Raji (cell line): ENCODE data around the gene CYP11A1.
A peak's percentile ranks its signal among the peaks of the same experiment; 100 is the strongest.

ENCODE experiments used
- POLR2A ChIP-seq: IDR thresholded peaks from 2 replicates; pipeline ENCODE4 v1.6.1; 2011; ENCODE audit warnings: low read depth, low read length, control low read depth; ENCODE audit not compliant: insufficient read depth

CYP11A1 gene

DNA sequence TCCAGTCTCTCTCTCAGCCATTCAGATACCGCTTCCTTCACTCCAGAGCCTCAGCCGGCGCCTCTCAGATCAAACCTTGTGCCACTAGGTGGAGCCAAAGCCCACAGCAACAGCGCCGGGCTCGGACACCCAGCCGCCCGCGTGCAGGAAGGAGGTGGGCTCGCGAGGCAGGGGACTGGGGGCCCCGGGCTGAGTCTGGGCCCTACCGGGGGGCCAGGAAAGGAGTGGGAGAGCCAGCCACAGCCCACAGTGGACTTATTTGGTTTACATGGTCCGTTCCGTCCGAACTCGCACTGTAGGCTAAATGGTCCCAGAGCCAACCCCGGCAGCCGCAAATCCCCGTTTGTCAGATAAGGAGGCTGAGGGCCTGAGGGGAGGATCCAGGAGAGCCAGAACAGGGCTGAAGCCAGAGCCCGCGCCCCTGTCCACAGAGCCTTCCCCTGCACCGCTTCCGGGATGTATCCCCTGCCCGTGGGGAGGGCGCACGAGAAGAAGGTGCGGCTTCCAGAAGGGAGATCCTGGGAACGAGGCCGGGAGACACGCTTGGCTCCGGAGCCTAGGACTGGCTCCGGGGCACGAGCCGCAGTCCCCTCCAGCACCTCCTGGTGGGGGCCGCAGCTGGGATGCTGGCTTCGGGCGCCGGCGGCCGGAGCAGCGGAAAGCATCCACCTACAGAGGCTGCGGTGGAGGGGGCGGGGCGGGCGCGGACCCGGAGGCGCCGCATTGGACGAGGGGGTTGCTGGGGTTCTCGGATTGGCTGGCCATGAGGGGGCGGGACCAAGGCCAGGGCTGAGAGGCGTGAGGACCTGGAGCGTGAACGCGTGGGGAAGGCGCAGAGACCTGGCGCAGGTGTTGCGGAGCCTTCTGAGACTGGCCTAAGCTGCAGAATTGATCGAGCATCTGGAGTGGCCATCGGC is 6.5 kb upstream of the CYP11A1 start:
- TF ChIP-seq POLR2A, result peak; percentile 53; the same call in 1 of the 2 replicates

DNA sequence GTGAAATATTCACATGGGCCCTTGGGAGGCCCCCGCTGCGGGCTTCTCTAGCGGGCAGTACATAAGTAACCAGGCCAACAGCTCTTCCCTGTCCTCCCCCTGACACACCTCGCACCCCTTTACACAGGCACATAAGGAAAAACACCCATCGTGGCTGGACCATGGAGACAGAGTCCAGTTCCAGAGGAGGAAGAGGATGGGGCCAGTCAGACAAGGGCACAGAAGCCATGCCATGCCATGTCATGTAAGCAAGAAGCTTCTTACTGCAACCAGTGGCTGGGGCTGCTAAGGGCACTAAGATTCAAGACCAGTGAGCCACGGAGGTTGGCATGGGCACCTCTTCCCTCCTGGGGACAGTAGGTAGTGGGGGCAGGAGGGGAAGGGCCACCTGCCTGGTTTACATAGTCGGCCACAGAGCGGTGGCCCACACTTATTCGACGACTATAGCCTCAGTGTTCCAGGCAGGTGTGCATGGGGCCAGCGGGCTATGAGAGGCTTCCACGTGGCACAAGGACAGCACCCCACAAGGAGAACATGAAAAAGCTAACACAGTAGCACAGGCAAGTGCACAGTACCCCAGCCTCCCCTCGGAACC is 5.7 kb upstream of the CYP11A1 start:
- TF ChIP-seq POLR2A, result no peak

DNA sequence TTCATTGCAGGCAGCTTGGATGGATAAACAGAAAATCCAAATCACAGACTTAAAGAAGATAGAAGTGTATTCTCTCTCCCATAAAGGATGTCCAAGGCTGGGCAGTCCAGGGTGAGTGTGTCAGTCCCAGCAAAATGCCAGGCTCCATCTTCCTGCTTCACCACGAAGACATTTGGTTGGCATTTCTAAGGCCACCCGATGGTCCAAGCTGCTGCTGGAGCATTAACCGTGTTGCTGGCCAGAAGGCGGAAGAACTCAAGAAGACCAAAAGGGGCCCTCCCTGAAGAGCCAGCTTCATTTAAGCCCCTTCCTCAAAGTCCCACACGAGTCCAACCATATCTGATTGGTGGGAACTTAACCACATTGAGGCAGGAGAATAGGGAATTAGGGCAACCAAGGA is 3.0 kb upstream of the CYP11A1 start:
- TF ChIP-seq POLR2A, result no peak

DNA sequence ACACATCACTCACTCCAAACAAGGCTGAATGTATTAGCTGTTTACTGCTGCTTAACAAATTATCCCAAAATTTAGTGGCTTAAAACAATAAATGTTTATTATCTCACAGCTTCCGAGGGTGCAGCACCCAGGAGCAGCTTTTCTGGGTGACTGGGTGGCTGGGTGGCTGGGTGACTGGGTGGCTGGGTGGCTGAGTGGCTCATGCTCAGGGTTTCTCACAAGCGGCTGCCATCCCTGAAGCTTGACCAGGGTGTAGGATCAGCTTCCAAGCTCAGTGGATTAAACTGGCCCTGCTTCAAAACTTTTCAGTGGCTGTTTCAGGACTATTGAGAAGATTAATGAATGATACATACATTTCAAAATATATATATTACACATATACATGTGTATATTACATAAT is 2.3 kb upstream of the CYP11A1 start:
- TF ChIP-seq POLR2A, result no peak

DNA sequence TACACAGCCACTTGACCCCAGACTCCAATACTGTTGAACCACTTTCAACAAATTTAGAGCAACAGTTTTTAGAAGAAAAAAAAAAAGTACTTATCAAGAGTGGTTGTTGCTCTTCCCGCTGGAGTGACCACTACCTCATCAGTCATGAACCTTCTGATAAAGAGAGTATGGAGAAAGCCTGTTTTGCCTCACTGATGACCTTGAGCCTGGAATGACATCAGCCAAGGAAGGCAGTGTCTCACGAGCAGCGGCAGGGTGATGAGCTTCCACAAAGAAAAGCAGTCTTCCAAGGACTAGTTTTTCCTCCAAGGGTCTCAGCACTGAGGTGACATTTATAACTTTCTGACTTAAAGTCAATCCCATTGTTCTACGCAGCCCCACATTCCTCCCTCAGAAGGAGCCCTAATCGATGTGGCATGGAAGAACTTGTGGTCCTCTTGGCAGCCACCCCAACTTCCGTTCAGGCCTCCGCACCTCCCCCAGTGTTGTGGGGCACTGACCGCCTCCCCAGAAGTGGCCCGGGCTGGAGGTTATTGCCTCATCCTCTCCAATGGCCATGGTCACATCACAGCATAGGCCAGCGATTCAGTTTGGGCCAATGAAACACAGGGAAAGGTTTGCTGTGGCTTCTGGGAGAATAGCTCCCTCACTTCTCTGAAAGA is 1.8 kb upstream of the CYP11A1 start:
- TF ChIP-seq POLR2A, result no peak

DNA sequence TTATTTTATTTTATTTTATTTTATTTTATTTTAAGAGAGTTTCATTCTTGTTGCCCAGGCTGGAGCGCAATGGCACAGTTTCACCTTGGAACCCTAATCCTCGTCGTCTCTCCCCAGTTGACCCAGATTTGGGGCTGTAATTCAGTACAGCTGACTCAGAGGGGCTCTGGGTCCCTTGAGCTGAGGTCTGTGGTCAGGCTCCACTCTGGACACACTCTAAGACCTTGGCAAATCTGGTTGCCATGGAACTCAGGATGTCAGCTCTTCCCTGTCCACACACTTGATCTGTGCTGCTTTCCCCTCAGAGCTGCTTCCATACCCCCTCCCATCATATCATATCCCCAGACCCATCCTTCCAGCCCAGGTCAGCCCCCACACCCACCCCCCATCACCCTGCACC is 675 bp upstream of the CYP11A1 start:
- no peak for TF ChIP-seq POLR2A

DNA sequence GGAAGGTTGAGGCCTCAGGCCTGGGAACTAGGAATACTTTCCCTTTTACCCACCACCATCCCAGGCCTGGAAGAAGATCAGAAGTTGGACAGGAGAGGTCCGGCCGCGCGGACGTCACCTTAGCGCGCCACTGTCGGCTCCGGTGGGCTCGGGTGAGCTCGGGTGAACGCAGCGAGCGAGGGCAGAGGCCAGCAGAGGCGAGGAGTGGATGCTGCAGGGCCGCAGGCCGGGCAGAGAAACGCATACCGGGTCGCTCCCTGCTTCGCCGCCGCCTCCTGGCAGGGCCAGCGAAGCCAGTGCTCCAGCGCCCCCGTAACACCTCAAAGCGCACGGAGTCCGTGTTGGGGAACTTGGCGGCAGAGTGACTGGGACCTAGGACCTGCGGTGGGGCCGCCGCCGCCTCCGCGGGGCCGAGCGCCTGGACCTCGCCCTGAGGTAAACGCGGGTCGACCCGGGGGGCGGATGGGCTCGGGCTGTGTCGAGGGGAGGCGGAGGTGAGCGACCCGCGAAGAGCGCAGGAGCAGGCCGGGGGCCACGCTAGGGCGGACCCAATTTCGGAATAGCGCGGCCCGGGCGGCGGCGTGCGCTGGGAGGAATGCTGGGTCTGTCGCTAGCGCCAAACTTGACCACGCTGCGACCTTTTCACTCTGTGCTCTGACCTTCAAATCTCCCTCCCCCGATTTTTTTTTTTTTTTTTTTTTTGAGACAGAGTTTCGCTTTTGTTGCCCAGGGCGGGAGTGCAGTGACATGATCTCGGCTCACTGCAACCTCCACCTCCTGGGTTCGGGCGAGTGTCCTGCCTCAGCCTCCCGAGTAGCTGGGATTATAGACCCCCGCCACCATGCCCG is 1.6 kb downstream of the CYP11A1 start:
- no peak for TF ChIP-seq POLR2A

DNA sequence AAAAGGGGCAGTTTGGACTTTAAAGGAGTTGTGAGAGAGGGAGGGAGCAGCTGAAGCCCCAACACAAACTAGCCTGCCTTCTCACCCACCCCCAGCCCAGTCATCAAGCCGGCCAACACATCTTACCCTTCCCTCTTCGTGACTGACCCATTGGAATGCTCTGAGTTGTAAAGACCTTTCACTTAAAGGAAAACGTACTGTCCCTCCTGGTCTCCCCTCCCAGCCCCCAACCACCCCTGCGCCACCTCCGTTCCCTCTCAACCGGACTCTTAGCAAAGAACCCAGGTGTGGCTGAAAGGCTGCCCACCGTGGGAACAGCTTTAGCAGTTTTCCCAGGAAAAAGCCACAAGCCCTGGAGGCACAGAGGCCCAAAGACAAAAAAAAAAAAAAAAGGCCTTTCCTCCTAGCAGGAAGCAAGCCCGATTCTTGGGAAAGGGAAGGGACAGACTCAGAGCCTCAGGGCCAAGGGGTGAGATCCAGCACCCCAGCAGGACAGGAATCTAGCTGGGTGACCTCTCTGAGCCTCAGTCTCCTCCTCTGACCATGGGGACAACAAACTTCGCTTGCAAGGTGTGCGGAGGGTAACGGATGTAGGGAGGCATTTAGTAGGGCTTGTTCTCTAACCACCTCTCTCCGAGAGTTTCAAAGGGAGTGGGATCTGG is 2.4 kb downstream of the CYP11A1 start:
- TF ChIP-seq POLR2A, result no peak

DNA sequence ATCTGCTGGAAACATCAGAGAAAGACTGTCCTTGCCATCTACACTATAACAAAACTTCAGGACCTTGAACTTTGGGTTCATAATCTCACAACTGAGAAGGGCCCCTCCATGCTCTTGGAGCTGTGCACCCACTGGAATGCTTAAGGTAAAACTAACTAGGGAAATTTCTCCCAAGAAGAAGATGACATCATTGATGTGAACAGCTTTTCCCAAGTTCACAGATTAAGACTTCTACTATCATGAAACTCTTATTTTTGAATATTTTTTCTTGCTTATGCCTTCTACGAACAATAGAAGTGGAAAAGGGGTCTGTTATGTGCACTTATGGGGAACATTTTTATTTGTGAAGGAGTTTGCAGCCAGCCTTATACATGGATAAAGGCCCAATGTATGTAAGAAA is 5.0 kb downstream of the CYP11A1 start:
- no peak for TF ChIP-seq POLR2A

DNA sequence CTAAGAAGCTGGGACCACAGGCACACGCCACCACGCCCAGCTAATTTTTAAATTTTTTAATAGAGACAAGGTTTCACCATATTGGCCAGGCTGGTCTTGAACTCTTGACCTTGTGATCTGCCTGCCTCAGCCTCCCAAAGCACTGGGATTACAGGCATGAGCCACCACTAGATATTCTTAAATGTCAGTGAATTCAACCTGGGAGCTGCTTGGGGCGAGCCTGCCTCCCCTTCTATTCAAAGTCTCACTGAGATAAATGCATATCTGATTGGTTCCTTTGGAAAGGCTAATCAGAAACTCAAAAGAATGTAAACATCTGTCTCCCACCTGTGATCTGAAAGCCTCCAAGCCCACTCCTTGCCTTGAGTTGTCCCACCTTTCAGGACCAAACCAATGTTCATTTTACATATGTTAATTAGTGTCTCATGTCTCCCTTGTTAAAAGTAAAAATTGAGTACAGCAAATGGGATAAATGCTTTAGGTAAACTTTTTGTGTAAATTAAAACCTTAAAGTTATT is 15.0 kb downstream of the CYP11A1 start:
- no peak for TF ChIP-seq POLR2A

DNA sequence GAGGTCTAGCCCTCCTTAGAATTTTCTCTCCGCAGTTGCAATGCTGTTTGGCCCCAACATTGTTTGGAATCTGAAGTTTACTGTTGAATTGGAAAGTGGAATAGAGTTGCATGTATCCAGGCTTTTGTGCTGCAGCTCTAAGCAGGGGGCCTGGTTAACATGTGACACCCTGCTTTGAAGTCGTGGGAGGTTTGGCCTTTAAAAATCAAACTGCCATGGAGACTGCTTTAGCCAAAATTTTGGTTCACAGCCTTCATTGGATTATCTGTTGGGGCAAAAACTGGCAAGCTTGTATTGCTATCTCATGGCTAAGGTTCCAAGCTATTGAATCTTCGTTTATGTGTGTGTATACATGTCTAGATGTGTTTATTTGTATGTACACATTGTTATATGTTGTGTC is 15.8 kb downstream of the CYP11A1 start:
- no peak for TF ChIP-seq POLR2A

DNA sequence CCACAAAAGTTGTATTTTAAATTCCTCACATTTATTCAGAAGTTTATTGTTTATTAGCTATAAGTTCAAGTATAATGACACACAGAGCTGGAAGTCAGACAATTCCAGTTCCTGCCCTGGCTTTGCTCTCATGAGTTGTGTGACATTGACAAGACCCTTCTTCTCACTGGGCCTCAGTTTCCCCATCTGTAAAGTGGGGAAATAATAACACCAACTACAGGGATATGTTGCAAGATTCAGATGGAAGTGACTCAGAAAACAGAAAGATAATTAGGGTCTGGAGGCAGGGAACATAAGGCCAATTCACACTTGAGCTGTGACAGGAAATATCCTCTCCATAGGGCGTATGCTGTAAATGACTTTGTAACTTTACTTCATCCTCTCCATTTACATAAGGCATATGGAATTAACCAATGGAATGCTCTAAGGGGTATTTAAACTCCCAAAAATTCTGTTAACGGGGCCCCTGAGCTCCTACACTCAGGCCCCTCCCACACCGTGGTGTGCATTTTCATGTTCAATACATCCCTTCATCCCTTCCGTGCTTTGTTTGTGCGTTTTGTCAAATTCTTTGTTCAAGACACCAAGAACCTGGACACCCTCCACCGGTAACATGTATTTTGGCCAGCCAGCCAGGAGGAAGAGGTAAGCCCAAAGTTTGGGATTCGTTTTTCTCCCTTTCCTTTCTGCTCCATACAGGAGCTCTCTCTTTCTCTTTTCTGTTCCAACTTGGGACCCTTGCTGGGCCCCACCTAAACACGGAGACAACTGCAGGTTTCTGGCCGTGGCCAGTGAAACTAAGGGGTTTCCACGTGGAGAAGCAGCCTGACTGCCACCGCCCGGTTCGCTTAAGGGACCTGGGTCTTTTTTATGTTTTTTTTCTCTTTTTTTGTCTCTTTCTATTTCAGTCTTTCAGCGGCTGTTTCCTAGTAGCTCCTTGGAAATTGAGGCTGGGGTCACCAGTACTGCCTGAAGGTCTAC is 16.9 kb downstream of the CYP11A1 start:
- TF ChIP-seq POLR2A, result no peak

DNA sequence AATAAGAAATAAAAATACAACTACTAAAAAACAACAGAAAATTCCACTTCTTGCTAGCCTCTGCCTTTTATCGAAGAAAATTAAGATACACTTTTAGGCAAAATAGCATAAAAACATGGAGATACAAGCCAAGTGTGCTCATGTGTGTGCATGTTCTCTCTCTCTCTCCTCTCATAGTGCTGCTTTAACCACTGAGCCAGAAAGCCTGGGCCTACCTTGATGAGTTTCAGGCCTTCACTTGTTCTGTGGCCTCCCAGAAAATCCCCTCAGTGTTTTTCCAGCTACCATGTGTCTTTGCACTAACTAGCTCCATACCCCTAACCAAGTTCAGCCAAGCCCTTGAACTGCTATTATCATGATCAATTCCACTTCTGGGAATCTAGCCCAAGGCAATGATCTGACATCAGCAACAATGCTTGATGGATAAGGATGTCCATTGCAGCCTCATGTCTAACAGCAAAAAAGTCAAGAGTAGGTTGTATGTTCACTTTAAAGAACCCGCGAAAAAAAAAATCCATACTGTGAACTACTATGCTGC is 18.1 kb downstream of the CYP11A1 start:
- TF ChIP-seq POLR2A, result no peak
